GM23338 (cell line): ENCODE results near the gene ANKRD55. TPM values are rescaled to one million over a fixed set of nuclear protein-coding genes. Genes with fewer than 3 reads are reported as not detected.

Experiments used
- ATAC-seq: fragments of 200-7000 bp; cut with Tn5 transposase; 3 replicates; pipeline ENCODE4 v1.9.1; 2020
- DNase-seq: peaks from one replicate; pipeline ENCODE4 v3.0.0-alpha.2; 2015; ENCODE audit warnings: low spot score
- H2AFZ ChIP-seq: fragments of 200-600 bp; sonication (generic); 2 replicates; pipeline ENCODE4 v1.8.0; 2016; ENCODE audit warnings: antibody characterized with exemption, mild to moderate bottlenecking, moderate library complexity
- H3F3A ChIP-seq: fragments of 200-600 bp; sonication (generic); replicated peaks from 2 replicates; pipeline ENCODE4 v1.8.0; 2017; ENCODE audit warnings: antibody characterized with exemption, mixed run types, low read depth
- H3K27ac ChIP-seq: fragments of 200-600 bp; sonication (generic); 2 replicates; pipeline ENCODE4 v1.6.1; 2016; ENCODE audit warnings: low read depth
- H3K27me3 ChIP-seq: fragments of 200-600 bp; sonication (generic); 2 replicates; pipeline ENCODE4 v1.8.0; 2016; ENCODE audit warnings: mild to moderate bottlenecking, mixed run types, moderate library complexity; ENCODE audit not compliant: insufficient read depth
- H3K36me3 ChIP-seq: fragments of 200-600 bp; sonication (generic); 2 replicates; pipeline ENCODE4 v1.8.0; 2016; ENCODE audit warnings: mild to moderate bottlenecking; ENCODE audit not compliant: insufficient read depth
- H3K4me1 ChIP-seq: fragments of 200-600 bp; sonication (generic); 2 replicates; pipeline ENCODE4 v1.8.0; 2016; ENCODE audit warnings: mild to moderate bottlenecking, moderate library complexity; ENCODE audit not compliant: insufficient read depth
- H3K4me2 ChIP-seq: fragments of 200-600 bp; sonication (generic); 2 replicates; pipeline ENCODE4 v1.7.1; 2017; ENCODE audit warnings: mixed run types
- H3K4me3 ChIP-seq: fragments of 200-600 bp; sonication (generic); 2 replicates; pipeline ENCODE4 v1.6.1; 2016; ENCODE audit warnings: mixed run types
- H3K79me2 ChIP-seq: fragments of 200-600 bp; sonication (generic); replicated peaks from 2 replicates; pipeline ENCODE4 v1.8.0; 2017; ENCODE audit warnings: mild to moderate bottlenecking; ENCODE audit not compliant: insufficient read depth
- H3K9me2 ChIP-seq: fragments of 200-600 bp; sonication (generic); 2 replicates; pipeline ENCODE4 v1.8.0; 2017; ENCODE audit not compliant: insufficient read depth
- H4K20me1 ChIP-seq: fragments of 200-600 bp; sonication (generic); replicated peaks from 2 replicates; pipeline ENCODE4 v1.8.0; 2017; ENCODE audit warnings: mild to moderate bottlenecking; ENCODE audit not compliant: insufficient read depth
- H3K27ac Mint-ChIP-seq: 2 replicates; pipeline ENCODE4 v1.8.0; 2020; ENCODE audit warnings: inconsistent platforms, mild to moderate bottlenecking, moderate library complexity, mixed read lengths
- H3K27me3 Mint-ChIP-seq: 3 replicates; pipeline ENCODE4 v1.8.0; 2022; ENCODE audit warnings: low read depth, mild to moderate bottlenecking, moderate library complexity, mixed read lengths, inconsistent platforms; ENCODE audit not compliant: insufficient read depth, poor library complexity
- H3K36me3 Mint-ChIP-seq: 3 replicates; pipeline ENCODE4 v1.8.0; 2021; ENCODE audit warnings: low read depth, mild to moderate bottlenecking, inconsistent platforms, moderate library complexity, mixed read lengths
- H3K4me1 Mint-ChIP-seq: 3 replicates; pipeline ENCODE4 v1.8.0; 2020; ENCODE audit warnings: mild to moderate bottlenecking, inconsistent platforms, mixed read lengths
- H3K4me3 Mint-ChIP-seq: 3 replicates; pipeline ENCODE4 v1.8.0; 2021; ENCODE audit warnings: moderate library complexity, mild to moderate bottlenecking, inconsistent platforms, mixed read lengths
- H3K9me3 Mint-ChIP-seq: 3 replicates; pipeline ENCODE4 v1.8.0; 2020; ENCODE audit warnings: moderate library complexity, mild to moderate bottlenecking, inconsistent platforms, mixed read lengths
- CREB1 ChIP-seq: fragments of 250-450 bp; sonication (Bioruptor Pico); IDR thresholded peaks from 2 replicates; pipeline ENCODE4 v1.5.0; 2020; ENCODE audit warnings: low read depth, mild to moderate bottlenecking, moderate library complexity
- CTCF ChIP-seq, 2 experiments: fragments of 200-600 bp in 1 of 2; sonication (generic) in 1 of 2; conservative IDR thresholded peaks; 2 replicates each; pipeline versions ENCODE4 v1.5.1 to v1.6.1; 2016 to 2017; ENCODE audit warnings: antibody characterized with exemption in 2 of 2, low read depth in 2 of 2, mild to moderate bottlenecking in 2 of 2, moderate library complexity in 1 of 2
- ETS1 ChIP-seq: IDR thresholded peaks from 2 replicates; pipeline ENCODE4 v1.6.1; 2016; ENCODE audit warnings: antibody characterized with exemption
- JUNB ChIP-seq: IDR thresholded peaks from one replicate; pipeline ENCODE4 v1.6.1; 2016; ENCODE audit warnings: antibody characterized with exemption; ENCODE audit not compliant: unreplicated experiment
- NANOG ChIP-seq: IDR thresholded peaks from 2 replicates; pipeline ENCODE4 v1.6.1; 2016; ENCODE audit warnings: antibody characterized with exemption, borderline replicate concordance
- POLR2AphosphoS5 ChIP-seq: IDR thresholded peaks from 2 replicates; pipeline ENCODE4 v1.6.1; 2016; ENCODE audit warnings: antibody characterized with exemption, low read depth
- REST ChIP-seq: IDR thresholded peaks from one replicate; pipeline ENCODE4 v1.6.1; 2018; ENCODE audit warnings: antibody characterized with exemption; ENCODE audit not compliant: unreplicated experiment
- STAT1 ChIP-seq: IDR thresholded peaks from one replicate; pipeline ENCODE4 v1.6.1; 2016; ENCODE audit warnings: antibody characterized with exemption; ENCODE audit not compliant: unreplicated experiment
- ZNF114 ChIP-seq: fragments of 250-450 bp; sonication (Bioruptor Pico); IDR thresholded peaks from 2 replicates; pipeline ENCODE4 v1.5.0; 2020; ENCODE audit warnings: mild to moderate bottlenecking, moderate library complexity
- ZNF462 ChIP-seq: fragments of 250-450 bp; sonication (Bioruptor Pico); IDR thresholded peaks from 2 replicates; pipeline ENCODE4 v1.5.0; 2020; ENCODE audit warnings: mild to moderate bottlenecking, moderate library complexity
- polyA plus RNA-seq: library from polyadenylated mRNA; unstranded; fragments of >200 nt; fragmentation: Nextera tagmentation; extraction: Ambion mirVana; gene quantifications from 2 replicates; pipeline ENCODE4 v1.2.1, GENCODE V29; 2016
- total RNA-seq: library from RNA; depleted of rRNA; stranded (reverse); fragments of >200 nt; shearing (Covaris generic); gene quantifications from 2 replicates; pipeline ENCODE4 v1.2.3, GENCODE V29; 2014

Gene ANKRD55
- total and polyA plus RNA-seq, 2 experiments from 2014 or later, result not detected

GRCh38 chr5:56066931-56067450 is 166.1 kb downstream of the ANKRD55 start:
- no peaks in the 10 kb centered on the region for H3F3A ChIP-seq
- H3K4me3 Mint-ChIP-seq, result no peak overlapping the region
- DNase-seq (no peak), ATAC-seq (no peak)
- no peaks in the 10 kb centered on the region for H3K36me3 Mint-ChIP-seq
- peaks cover 1% of the 10 kb centered on the region for H3K27me3 Mint-ChIP-seq
- peaks cover 7% of the 10 kb centered on the region; the same call in 1 of the 3 replicates for H3K4me1 Mint-ChIP-seq
- H4K20me1 ChIP-seq, result no peaks in the 10 kb centered on the region
- no peak overlapping the region for H3K4me2 ChIP-seq
- H3K36me3 ChIP-seq, result no peaks in the 10 kb centered on the region
- TF ChIP-seq CTCF (conservative IDR thresholded peaks at IDR 0.05; ENCODE audit: low read depth in 2 of 2), result no peak
- TF ChIP-seq ZNF114, result no peak
- TF ChIP-seq REST, result no peak
- no peak for TF ChIP-seq CREB1 (CRISPR knock-in tag)
- no peak for TF ChIP-seq POLR2AphosphoS5
- TF ChIP-seq STAT1, result no peak
- no peak for TF ChIP-seq JUNB
- no peak for TF ChIP-seq ETS1
- no peaks in the 10 kb centered on the region for H3K79me2 ChIP-seq
- no peak overlapping the region for H2AFZ ChIP-seq
- no peaks in the 10 kb centered on the region; the same call in 1 of the 2 replicates for H3K9me2 ChIP-seq
- H3K4me3 ChIP-seq, result no peak overlapping the region
- H3K27me3 ChIP-seq, result no peaks in the 10 kb centered on the region
- H3K27ac ChIP-seq, result no peak overlapping the region
- no peaks in the 10 kb centered on the region; the same call in 2 of the 3 replicates for H3K9me3 Mint-ChIP-seq
- H3K27ac Mint-ChIP-seq, result no peak overlapping the region
- H3K4me1 ChIP-seq, result no peaks in the 10 kb centered on the region

- H2AFZ ChIP-seq, result no peak overlapping the region
- no peaks in the 10 kb centered on the region for H3K79me2 ChIP-seq
- no peaks in the 10 kb centered on the region for H3K27me3 ChIP-seq
- no peak overlapping the region for H3K27ac Mint-ChIP-seq
- no peaks in the 10 kb centered on the region for H3F3A ChIP-seq
- no peak overlapping the region for H3K4me3 Mint-ChIP-seq
- peaks cover 2% of the 10 kb centered on the region; the same call in 1 of the 2 replicates for H3K9me2 ChIP-seq
- DNase-seq (no peak), ATAC-seq (no peak)
- H3K4me1 Mint-ChIP-seq, result no peaks in the 10 kb centered on the region
- no peaks in the 10 kb centered on the region for H3K4me1 ChIP-seq
- H3K4me3 ChIP-seq, result no peak overlapping the region
- H3K36me3 ChIP-seq, result no peaks in the 10 kb centered on the region
- H4K20me1 ChIP-seq, result no peaks in the 10 kb centered on the region
- no peaks in the 10 kb centered on the region for H3K36me3 Mint-ChIP-seq
- H3K4me2 ChIP-seq, result no peak overlapping the region
- H3K27me3 Mint-ChIP-seq, result peaks cover 1% of the 10 kb centered on the region
- no peak overlapping the region for H3K27ac ChIP-seq
- no peaks in the 10 kb centered on the region; the same call in 2 of the 3 replicates for H3K9me3 Mint-ChIP-seq
- TF ChIP-seq NANOG, result no peak
- no peak for TF ChIP-seq CREB1 (CRISPR knock-in tag)
- no peak for TF ChIP-seq ZNF462 (CRISPR knock-in tag)
Observed at GRCh38 chr5:56064984-56065383, 168.1 kb downstream of the ANKRD55 start.
